Gastrocnemius medialis (tissue), 4 donors: ENCODE measurements around the gene USP7. TPM values are rescaled to one million over a fixed set of nuclear protein-coding genes. Genes with fewer than 3 reads are reported as not detected.
"Not testable (repeated sequence)": the region's sequence is repeated elsewhere in the genome, so short reads cannot be mapped to it uniquely, and the experiment has no call there.

Experiments
- ATAC-seq, 2 donors: fragments of 150-250 bp; one replicate each; pipeline ENCODE4 v1.9.1; 2016
- DNase-seq, 2 donors: peaks; one replicate each; pipeline ENCODE4 v3.0.0-alpha.2; 2019
- H3K27ac ChIP-seq, 4 donors: fragments of 200-600 bp; sonication (generic); 1 replicate in 1 of 4; 2 replicates in 3 of 4; pipeline ENCODE4 v1.5.1; 2016 to 2018; ENCODE audit warnings: mild to moderate bottlenecking in 2 of 4, moderate library complexity in 1 of 4
- H3K27me3 ChIP-seq, 3 donors: fragments of 200-600 bp; sonication (generic) in 2 of 3; 1 replicate in 1 of 3; 2 replicates in 2 of 3; pipeline versions ENCODE4 v1.5.1 to v1.6.0; 2016 to 2019; ENCODE audit warnings: mild to moderate bottlenecking in 1 of 3, moderate library complexity in 1 of 3
- H3K36me3 ChIP-seq, 2 donors: fragments of 200-600 bp; sonication (generic) in 1 of 2; one replicate each; pipeline ENCODE4 v1.5.1; 2017 to 2018
- H3K4me1 ChIP-seq, 2 donors: fragments of 200-600 bp; sonication (generic) in 1 of 2; one replicate each; pipeline ENCODE4 v1.5.1; 2016 to 2017; ENCODE audit warnings: mild to moderate bottlenecking in 2 of 2
- H3K4me3 ChIP-seq, 4 donors: fragments of 200-600 bp; sonication (generic) in 3 of 4; 1 replicate in 1 of 4; 2 replicates in 3 of 4; pipeline ENCODE4 v1.5.1; 2016 to 2019; ENCODE audit warnings: mild to moderate bottlenecking in 2 of 4
- H3K9me3 ChIP-seq, 3 donors: fragments of 200-600 bp; sonication (generic) in 2 of 3; 1 replicate in 1 of 3; 2 replicates in 2 of 3; pipeline ENCODE4 v1.5.1; 2016 to 2019
- POLR2A ChIP-seq, 2 donors: fragments of 450-650 bp; IDR thresholded peaks; one replicate each; pipeline ENCODE4 v1.6.1; 2017; ENCODE audit warnings: antibody characterized with exemption in 2 of 2, mild to moderate bottlenecking in 2 of 2, moderate library complexity in 2 of 2
- in situ Hi-C, 4 donors: fragments of 200-750 bp; cut with MboI; loops; one replicate each; pipeline versions ENCODE4 v1.15.0 to v1.8.0; 2017; ENCODE audit warnings: low sequenced_read_pairs in 4 of 4
- intact Hi-C: fragments of 100-400 bp; cut with DNase I; formaldehyde crosslinking; loops from one replicate; pipeline ENCODE4 v1.15.1; 2023; ENCODE audit warnings: low total_unique reads
- total RNA-seq, 4 donors: library from RNA; depleted of rRNA; stranded (reverse); fragments of >200 nt; gene quantifications; one replicate each; pipeline versions ENCODE4 v1.1.0 to v1.2.3, GENCODE V29; 2016
- TF ChIP-seq, protein P1 (sequence below), 5 experiments: fragments of 450-650 bp in 3 of 5; fragments of 200-600 bp in 2 of 5; sonication (generic) in 2 of 5; IDR thresholded peaks in 4 of 5; conservative IDR thresholded peaks in 1 of 5; 1 replicate in 4 of 5; 2 replicates in 1 of 5; pipeline ENCODE4 v1.5.1; 2016 to 2019; ENCODE audit warnings: antibody characterized with exemption in 5 of 5, mild to moderate bottlenecking in 3 of 5, moderate library complexity in 3 of 5

USP7 gene
- total RNA-seq, 4 donors from 2014 or later, result 79.7 to 99.2 (median 85.6) TPM

DNA sequence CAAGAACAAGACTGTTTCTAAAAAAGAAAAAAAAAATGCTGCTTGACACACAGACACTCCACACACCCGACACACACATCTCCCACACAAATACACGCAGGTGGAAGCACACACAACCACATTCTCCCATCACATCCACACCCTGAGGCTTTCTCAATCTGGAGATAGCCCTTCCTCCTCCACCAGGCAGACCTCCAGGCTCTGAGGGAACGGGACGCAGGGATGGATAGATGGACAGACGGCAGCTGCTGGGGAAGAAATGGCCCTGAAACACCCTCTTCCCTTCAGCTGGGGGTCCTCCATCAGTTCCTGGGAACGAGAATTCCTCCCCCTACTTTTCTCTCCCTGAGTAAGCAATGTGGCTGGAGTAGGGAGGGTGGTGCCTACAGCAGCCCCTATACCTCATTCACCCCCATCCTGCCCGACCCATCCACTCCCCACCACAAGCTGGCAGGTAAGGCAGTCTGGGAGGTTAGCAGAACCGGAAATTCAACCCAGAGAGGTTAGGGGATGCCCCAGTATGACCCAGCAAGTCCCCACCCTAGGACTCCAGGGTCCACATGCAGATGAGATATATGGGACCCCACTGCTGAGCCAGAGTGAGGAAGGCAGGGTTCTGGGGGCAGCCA lies 85.7 kb downstream of the USP7 start:
- in situ Hi-C loops (loop anchor here in 3 of 4 donors (10.0 to 25.0 kb wide), 4 partner anchors 83 to 223 kb away; partner anchors contain the start of genes PMM2 (in 3 of the 3), TMEM186 (in 3 of the 3) and ABAT (in 1 of the 3)), intact Hi-C loops (no loop called here)
- no peak for DNase-seq
- H3K4me1 ChIP-seq, result no peaks in the 10 kb centered on the region
- no peaks in the 10 kb centered on the region for H3K9me3 ChIP-seq
- no peak overlapping the region for H3K27ac ChIP-seq
- no peaks in the 10 kb centered on the region for H3K36me3 ChIP-seq
- no peak overlapping the region for H3K4me3 ChIP-seq
- H3K27me3 ChIP-seq, result peaks cover 0 to 4% (median 2%) of the 10 kb centered on the region in 3 donors
- ATAC-seq, result no peak
- TF ChIP-seq, protein P1, sequence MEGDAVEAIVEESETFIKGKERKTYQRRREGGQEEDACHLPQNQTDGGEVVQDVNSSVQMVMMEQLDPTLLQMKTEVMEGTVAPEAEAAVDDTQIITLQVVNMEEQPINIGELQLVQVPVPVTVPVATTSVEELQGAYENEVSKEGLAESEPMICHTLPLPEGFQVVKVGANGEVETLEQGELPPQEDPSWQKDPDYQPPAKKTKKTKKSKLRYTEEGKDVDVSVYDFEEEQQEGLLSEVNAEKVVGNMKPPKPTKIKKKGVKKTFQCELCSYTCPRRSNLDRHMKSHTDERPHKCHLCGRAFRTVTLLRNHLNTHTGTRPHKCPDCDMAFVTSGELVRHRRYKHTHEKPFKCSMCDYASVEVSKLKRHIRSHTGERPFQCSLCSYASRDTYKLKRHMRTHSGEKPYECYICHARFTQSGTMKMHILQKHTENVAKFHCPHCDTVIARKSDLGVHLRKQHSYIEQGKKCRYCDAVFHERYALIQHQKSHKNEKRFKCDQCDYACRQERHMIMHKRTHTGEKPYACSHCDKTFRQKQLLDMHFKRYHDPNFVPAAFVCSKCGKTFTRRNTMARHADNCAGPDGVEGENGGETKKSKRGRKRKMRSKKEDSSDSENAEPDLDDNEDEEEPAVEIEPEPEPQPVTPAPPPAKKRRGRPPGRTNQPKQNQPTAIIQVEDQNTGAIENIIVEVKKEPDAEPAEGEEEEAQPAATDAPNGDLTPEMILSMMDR (IDR thresholded peaks at IDR 0.05 in 4 of 5, conservative IDR thresholded peaks at IDR 0.05 in 1 of 5), result no peak
- no peak for TF ChIP-seq POLR2A (IDR thresholded peaks at IDR 0.05)

- ATAC-seq, H3K27ac ChIP-seq, H3K4me1 ChIP-seq, H3K4me3 ChIP-seq, H3K27me3 ChIP-seq, H3K9me3 ChIP-seq, intact Hi-C loops, H3K36me3 ChIP-seq, DNase-seq: not testable (repeated sequence)
- in situ Hi-C loops, result loop anchor here in 3 of 4 donors (10.0 to 25.0 kb wide), 4 partner anchors 81 to 221 kb away; partner anchors contain the start of genes PMM2 (in 3 of the 3), TMEM186 (in 3 of the 3) and ABAT (in 1 of the 3)
Observed at GRCh38 chr16:8875317-8875716, 88.4 kb downstream of the USP7 start.

- in situ Hi-C loops (loop anchor here in 3 of 4 donors (10.0 kb wide), 3 partner anchors 80 to 220 kb away; partner anchors contain the start of genes PMM2 (in 3 of the 3) and TMEM186 (in 3 of the 3)), intact Hi-C loops (loop anchor here (5.0 kb wide), 1 partner anchor 52 kb away; no protein-coding TSS in a partner anchor)
- H3K4me1 ChIP-seq, result peaks cover 0 to 1% of the 10 kb centered on the region in 2 donors
- H3K9me3 ChIP-seq, result no peaks in the 10 kb centered on the region
- ATAC-seq (no peak), DNase-seq (no peak)
- H3K4me3 ChIP-seq, result no peak overlapping the region
- H3K27ac ChIP-seq, result no peak overlapping the region
- H3K36me3 ChIP-seq, result no peaks in the 10 kb centered on the region
- TF ChIP-seq, protein P1 (IDR thresholded peaks at IDR 0.05 in 4 of 5, conservative IDR thresholded peaks at IDR 0.05 in 1 of 5), result no peak
- TF ChIP-seq POLR2A (IDR thresholded peaks at IDR 0.05), result no peak
- peaks cover 0 to 2% (median 0%) of the 10 kb centered on the region in 3 donors for H3K27me3 ChIP-seq
Observed at GRCh38 chr16:8874388-8874787, 89.3 kb downstream of the USP7 start.

DNA sequence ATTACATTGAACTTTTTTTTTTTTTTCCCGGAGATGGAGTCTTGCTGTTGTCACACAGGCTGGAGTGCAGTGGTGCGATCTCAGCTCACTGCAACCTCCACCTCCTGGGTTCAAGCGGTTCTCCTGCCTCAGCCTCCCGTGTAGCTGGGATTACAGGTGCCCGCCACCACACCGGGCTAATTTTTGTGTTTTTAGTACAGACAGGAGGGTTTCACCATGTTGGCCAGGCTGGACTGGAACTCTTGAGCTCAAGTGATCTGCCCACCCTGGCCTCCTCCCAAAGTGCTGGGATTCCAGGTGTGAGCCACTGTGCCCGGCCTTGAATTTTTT lies 89.9 kb downstream of the USP7 start:
- not testable (repeated sequence) for ATAC-seq, H3K27ac ChIP-seq, H3K4me1 ChIP-seq, H3K4me3 ChIP-seq, H3K36me3 ChIP-seq, H3K9me3 ChIP-seq, DNase-seq, H3K27me3 ChIP-seq
- intact Hi-C loops (loop anchor here (5.0 kb wide), 1 partner anchor 52 kb away; no protein-coding TSS in a partner anchor), in situ Hi-C loops (loop anchor here in 3 of 4 donors (10.0 kb wide), 3 partner anchors 79 to 219 kb away; partner anchors contain the start of genes PMM2 (in 3 of the 3) and TMEM186 (in 3 of the 3))

DNA sequence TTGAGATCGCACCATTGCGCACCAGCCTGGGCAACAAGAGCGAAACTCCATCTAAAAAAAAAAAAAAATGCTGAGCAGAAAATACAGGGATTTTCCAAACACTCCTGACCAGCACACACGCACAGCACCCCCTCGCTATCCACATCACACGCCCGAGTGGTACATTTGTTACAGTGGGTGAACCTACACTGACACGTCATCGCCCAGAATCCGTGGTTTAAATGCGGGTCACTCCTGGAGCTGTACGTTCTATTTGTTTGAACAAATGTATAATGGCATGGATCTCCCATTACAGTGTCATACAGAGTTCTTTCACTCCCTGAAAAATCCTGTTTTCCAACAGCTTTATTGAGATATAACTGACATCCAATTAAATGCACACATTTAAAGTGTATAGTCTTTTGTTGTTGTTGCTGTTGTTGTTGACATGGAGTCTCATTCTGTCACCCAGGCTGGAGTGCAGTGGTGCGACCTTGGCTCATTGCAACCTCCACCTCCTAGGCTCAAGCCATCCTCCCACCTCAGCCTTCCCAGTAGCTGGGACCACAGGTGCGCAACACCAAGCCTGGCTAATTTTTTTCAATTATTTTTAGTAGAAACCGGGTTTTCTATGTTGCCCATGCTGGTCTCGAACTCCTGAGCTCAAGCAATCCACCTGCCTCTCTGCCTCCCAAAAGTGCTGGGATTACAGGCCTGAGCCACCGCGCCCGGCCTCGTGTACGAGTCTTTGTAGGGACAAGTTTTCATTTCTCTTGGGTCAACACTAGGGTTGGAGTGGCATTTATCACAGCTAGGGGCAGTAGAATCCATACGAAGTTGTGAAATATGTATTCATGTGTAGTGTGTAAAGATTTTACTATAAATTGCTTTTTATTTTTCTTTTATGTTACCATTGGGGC lies 90.5 kb downstream of the USP7 start:
- Histone ChIP-seq H3K36me3 (no peaks in the 10 kb centered on the region), H3K4me3 (no peak overlapping the region), H3K27ac (no peak overlapping the region), H3K27me3 (peaks cover under 1 to 6% (median under 1%) of the 10 kb centered on the region in 3 donors), H3K4me1 (peaks cover 0 to 11% of the 10 kb centered on the region in 2 donors), H3K9me3 (no peaks in the 10 kb centered on the region)
- DNase-seq (no peak), ATAC-seq (no peak)
- TF ChIP-seq, protein P1 (IDR thresholded peaks at IDR 0.05 in 4 of 5, conservative IDR thresholded peaks at IDR 0.05 in 1 of 5), result no peak
- no peak for TF ChIP-seq POLR2A (IDR thresholded peaks at IDR 0.05)
- in situ Hi-C loops (loop anchor here in 3 of 4 donors (10.0 kb wide), 3 partner anchors 78 to 218 kb away; partner anchors contain the start of genes PMM2 (in 3 of the 3) and TMEM186 (in 3 of the 3)), intact Hi-C loops (loop anchor here (5.0 kb wide), 1 partner anchor 51 kb away; no protein-coding TSS in a partner anchor)
